LNCaP clone FGC (cell line): ENCODE measurements around the gene ANKRD39.

Experiments used
- DNase-seq: peaks from one replicate; pipeline ENCODE4 v3.0.0-alpha.2; 2011; ENCODE audit warnings: low read depth
- H3K4me3 ChIP-seq: 2 replicates; pipeline ENCODE4 v1.5.1; 2011; ENCODE audit warnings: mild to moderate bottlenecking, low read depth, low read length, control low read depth
- CTCF ChIP-seq: IDR thresholded peaks from 2 replicates; pipeline ENCODE4 v1.5.1; 2012; ENCODE audit warnings: mild to moderate bottlenecking; ENCODE audit not compliant: control insufficient read depth, insufficient read depth; ENCODE audit errors: extremely low read depth

The ANKRD39 gene

DNA sequence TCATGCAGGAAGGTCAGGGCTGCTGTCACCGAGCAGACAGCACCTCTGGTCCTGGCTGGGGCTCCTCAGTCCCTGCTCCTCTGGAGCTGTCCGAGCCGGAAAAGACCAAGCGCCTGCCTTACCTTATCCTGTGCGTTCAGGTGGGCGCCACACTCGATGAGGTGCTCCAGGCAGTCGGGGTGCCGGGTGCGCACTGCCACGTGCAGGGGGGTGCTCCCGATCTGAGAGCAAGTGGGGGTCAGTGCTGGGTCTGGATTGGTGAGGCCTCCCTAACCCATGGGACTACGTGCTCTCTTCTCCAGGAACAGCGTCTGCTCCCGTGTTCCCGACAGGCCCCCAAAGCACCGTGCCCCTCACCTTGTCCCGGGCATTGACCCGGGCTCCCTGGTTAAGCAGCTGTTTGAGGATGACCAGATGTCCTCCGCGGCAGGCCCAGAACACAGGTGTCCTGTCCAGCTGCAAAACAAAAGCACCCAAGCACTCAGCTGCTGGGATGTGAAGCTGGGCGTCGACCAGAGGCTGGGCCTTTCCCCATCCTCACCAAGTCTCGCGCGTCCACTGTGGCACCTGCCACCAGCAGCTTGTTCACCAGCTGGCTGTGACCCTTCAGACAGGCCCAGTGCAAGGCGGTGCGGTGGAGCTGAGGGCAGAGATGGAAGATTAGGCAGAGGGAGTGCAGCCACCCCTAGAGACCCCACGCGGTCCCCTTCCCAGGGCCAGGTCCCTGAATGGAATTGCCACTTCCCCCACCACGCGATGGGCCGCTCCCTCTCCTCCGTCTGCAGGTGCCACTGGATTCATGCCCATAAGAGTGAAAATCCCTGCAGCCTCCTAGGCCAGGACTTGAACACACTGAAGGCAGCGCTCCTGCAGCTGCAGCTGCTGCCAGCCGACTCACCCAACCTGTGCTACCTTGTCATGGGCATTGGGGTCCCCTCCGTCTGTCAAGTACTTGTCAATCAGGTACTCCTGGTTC is 17.7 kb downstream of the ANKRD39 start:
- DNase-seq, result no peak
- TF ChIP-seq CTCF, result no peak
- no peak overlapping the region for H3K4me3 ChIP-seq

DNA sequence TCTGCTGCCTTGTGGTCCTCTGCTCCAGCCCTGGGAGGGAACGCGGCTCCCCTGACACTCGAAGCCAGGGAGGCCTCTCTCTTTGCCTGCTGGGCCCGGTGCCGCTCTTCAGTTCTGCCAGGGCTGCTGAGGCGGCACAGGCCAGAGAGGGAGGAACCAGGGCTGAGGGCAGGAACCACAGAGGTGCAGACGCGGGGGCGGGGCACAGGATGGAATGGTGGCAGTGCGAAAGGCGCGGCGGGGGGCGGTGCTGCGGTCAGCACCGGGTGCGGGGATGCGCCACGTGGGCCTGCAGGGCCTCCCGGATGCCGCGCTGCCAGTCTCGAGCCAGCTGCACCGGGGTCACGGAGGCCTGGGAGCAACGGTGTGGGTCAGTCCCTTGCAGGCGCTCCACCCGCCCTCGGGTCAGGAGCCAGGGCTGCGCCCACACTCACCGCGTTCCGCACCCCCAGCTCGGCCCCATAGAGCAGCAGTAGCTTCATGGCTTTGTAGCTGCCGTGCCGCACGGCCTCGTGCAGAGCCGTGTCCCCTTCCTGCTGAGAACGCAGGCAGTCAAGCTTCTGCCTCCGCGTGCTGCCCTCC is 18.4 kb downstream of the ANKRD39 start:
- DNase-seq, result no peak
- no peak for TF ChIP-seq CTCF
- H3K4me3 ChIP-seq, result no peak overlapping the region

DNA sequence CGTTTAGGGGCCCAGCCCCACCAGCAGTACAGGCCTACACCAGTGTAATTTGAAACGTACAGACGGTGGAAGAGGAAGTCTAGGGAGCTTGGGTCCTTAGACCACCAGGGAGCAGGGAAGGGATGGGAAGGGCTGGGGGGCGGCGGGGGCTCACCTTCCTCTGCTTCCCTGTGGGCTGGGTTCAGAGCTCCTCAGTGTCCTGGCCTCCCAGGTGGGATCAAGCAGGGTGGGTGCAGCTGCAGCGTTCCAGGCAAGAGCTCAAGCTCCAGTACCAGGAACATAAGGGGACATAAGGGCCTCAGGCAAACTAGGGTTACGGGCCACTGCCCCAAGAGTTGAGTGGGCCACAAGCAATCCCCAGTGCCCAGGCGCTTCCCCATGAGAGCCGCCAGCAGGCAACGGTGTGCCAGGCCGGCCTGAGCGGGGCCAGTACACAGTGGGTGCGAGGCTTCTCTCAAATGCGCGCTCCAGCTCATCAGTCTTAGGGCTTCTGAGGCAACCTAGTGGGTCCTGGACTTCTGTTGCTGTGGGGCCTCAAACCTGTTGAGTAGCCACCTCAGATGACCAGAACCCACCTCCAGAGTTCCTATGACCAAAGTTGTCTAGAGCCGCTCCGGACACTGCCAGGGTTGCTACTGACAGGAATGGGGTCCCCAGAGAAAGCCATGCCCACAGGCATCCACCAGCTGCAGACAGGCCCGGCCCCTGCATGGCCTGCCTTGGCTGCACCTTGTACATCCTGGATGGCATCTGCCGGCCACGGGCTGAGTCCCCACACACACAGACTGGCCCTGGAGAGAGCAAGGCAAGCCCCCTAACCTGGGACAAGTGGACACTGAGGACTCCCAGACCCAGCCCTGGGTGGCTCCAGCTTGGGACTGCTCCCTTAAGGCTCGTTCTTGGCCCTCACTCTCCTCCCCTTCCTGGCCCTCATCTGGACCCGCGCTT is 19.2 kb downstream of the ANKRD39 start:
- no peak overlapping the region for H3K4me3 ChIP-seq
- no peak for TF ChIP-seq CTCF
- DNase-seq, result no peak

GRCh38 chr2:96837575-96837974 is 20.2 kb downstream of the ANKRD39 start:
- TF ChIP-seq CTCF, result no peak
- no peak overlapping the region for H3K4me3 ChIP-seq
- DNase-seq, result no peak

GRCh38 chr2:96835830-96836229 is 22.0 kb downstream of the ANKRD39 start:
- H3K4me3 ChIP-seq, result no peak overlapping the region
- DNase-seq, result no peak
- no peak for TF ChIP-seq CTCF

GRCh38 chr2:96832754-96833507 is 24.9 kb downstream of the ANKRD39 start:
- H3K4me3 ChIP-seq, result no peak overlapping the region
- TF ChIP-seq CTCF, result no peak
- DNase-seq, result peak; percentile 77
